SK-N-SH treated with all-trans-retinoic acid at 6 μM for 48 hours (cell line): Measurements from ENCODE around the gene RCOR1.

Source experiments
- ATAC-seq: fragments of 200-7000 bp; cut with Tn5 transposase; 3 replicates; pipeline ENCODE4 v1.9.1; 2020; ENCODE audit warnings: mild to moderate bottlenecking, moderate library complexity
- ARNTL ChIP-seq: fragments of 450-650 bp; formaldehyde crosslinking; IDR thresholded peaks from 2 replicates; pipeline ENCODE4 v1.5.0; 2020; ENCODE audit warnings: low read depth, mild to moderate bottlenecking, moderate library complexity, borderline replicate concordance
- BACH2 ChIP-seq: fragments of 250-450 bp; sonication (Bioruptor Pico); IDR thresholded peaks from 2 replicates; pipeline ENCODE4 v1.9.0; 2021; ENCODE audit warnings: mild to moderate bottlenecking, borderline replicate concordance
- CREB5 ChIP-seq: fragments of 250-450 bp; sonication (Bioruptor Pico); IDR thresholded peaks from 2 replicates; pipeline ENCODE4 v1.5.1; 2020; ENCODE audit warnings: low read depth, mild to moderate bottlenecking, moderate library complexity
- CSDC2 ChIP-seq: fragments of 250-450 bp; sonication (Bioruptor Pico); IDR thresholded peaks from 2 replicates; pipeline ENCODE4 v1.5.0; 2020; ENCODE audit warnings: mild to moderate bottlenecking, moderate library complexity
- CSRNP3 ChIP-seq: fragments of 250-450 bp; sonication (Bioruptor Pico); IDR thresholded peaks from 2 replicates; pipeline ENCODE4 v1.5.1; 2021; ENCODE audit warnings: mild to moderate bottlenecking, moderate library complexity
- ESRRG ChIP-seq: fragments of 250-450 bp; sonication (Bioruptor Pico); IDR thresholded peaks from 2 replicates; pipeline ENCODE4 v1.6.1; 2021; ENCODE audit warnings: mild to moderate bottlenecking
- GLIS3 ChIP-seq: fragments of 250-450 bp; sonication (Bioruptor Pico); IDR thresholded peaks from 2 replicates; pipeline ENCODE4 v1.5.0; 2020; ENCODE audit warnings: mild to moderate bottlenecking, moderate library complexity
- ISL1 ChIP-seq: fragments of 250-450 bp; sonication (Bioruptor Pico); IDR thresholded peaks from 2 replicates; pipeline ENCODE4 v2.1.2; 2022; ENCODE audit warnings: mild to moderate bottlenecking, moderate library complexity
- OSR1 ChIP-seq: fragments of 250-450 bp; sonication (Bioruptor Pico); IDR thresholded peaks from 2 replicates; pipeline ENCODE4 v1.8.0; 2022; ENCODE audit warnings: moderate library complexity, mild to moderate bottlenecking, inconsistent platforms
- PATZ1 ChIP-seq: fragments of 250-450 bp; sonication (Bioruptor Pico); IDR thresholded peaks from 2 replicates; pipeline ENCODE4 v1.8.0; 2020; ENCODE audit warnings: mild to moderate bottlenecking, moderate library complexity, borderline replicate concordance
- POU6F1 ChIP-seq: fragments of 250-450 bp; sonication (Bioruptor Pico); IDR thresholded peaks from 2 replicates; pipeline ENCODE4 v1.8.0; 2021; ENCODE audit warnings: low read depth, mild to moderate bottlenecking, moderate library complexity, borderline replicate concordance
- PPARA ChIP-seq: fragments of 250-450 bp; sonication (Bioruptor Pico); IDR thresholded peaks from 2 replicates; pipeline ENCODE4 v1.5.0; 2020; ENCODE audit warnings: mild to moderate bottlenecking, borderline replicate concordance
- RARB ChIP-seq: fragments of 250-450 bp; sonication (Bioruptor Pico); IDR thresholded peaks from 2 replicates; pipeline ENCODE4 v1.8.0; 2021; ENCODE audit warnings: mild to moderate bottlenecking, moderate library complexity
- SNAI2 ChIP-seq: fragments of 250-450 bp; sonication (Bioruptor Pico); IDR thresholded peaks from 2 replicates; pipeline ENCODE4 v1.5.0; 2020; ENCODE audit warnings: mild to moderate bottlenecking, moderate library complexity
- TCF4 ChIP-seq: fragments of 250-450 bp; sonication (Bioruptor Pico); IDR thresholded peaks from 2 replicates; pipeline ENCODE4 v1.8.0; 2021; ENCODE audit warnings: mild to moderate bottlenecking, moderate library complexity, borderline replicate concordance
- TOX ChIP-seq: fragments of 250-450 bp; sonication (Bioruptor Pico); IDR thresholded peaks from 2 replicates; pipeline ENCODE4 v1.8.0; 2021; ENCODE audit warnings: mild to moderate bottlenecking, moderate library complexity, borderline replicate concordance
- TSHZ2 ChIP-seq: fragments of 250-450 bp; sonication (Bioruptor Pico); IDR thresholded peaks from 2 replicates; pipeline ENCODE4 v1.5.0; 2020; ENCODE audit warnings: mild to moderate bottlenecking, moderate library complexity
- ZC3H10 ChIP-seq: fragments of 250-450 bp; sonication (Bioruptor Pico); IDR thresholded peaks from 2 replicates; pipeline ENCODE4 v1.5.1; 2021; ENCODE audit warnings: mild to moderate bottlenecking, moderate library complexity
- ZFP3 ChIP-seq: fragments of 250-450 bp; sonication (Bioruptor Pico); IDR thresholded peaks from 2 replicates; pipeline ENCODE4 v1.5.0; 2020; ENCODE audit warnings: mild to moderate bottlenecking, moderate library complexity
- ZFP30 ChIP-seq: fragments of 450-650 bp; formaldehyde crosslinking; IDR thresholded peaks from 2 replicates; pipeline ENCODE4 v1.5.0; 2022; ENCODE audit warnings: mild to moderate bottlenecking, moderate library complexity
- ZNF565 ChIP-seq: fragments of 450-650 bp; formaldehyde crosslinking; conservative IDR thresholded peaks from 2 replicates; pipeline ENCODE4 v1.5.0; 2020; ENCODE audit warnings: low read depth, mild to moderate bottlenecking, moderate library complexity
- ZNF70 ChIP-seq: fragments of 450-650 bp; formaldehyde crosslinking; IDR thresholded peaks from 2 replicates; pipeline ENCODE4 v1.5.0; 2020; ENCODE audit warnings: mild to moderate bottlenecking, moderate library complexity
- ZNF8 ChIP-seq: fragments of 450-650 bp; formaldehyde crosslinking; IDR thresholded peaks from 2 replicates; pipeline ENCODE4 v1.5.0; 2020; ENCODE audit warnings: mild to moderate bottlenecking, moderate library complexity

Gene RCOR1

GRCh38 chr14:102717276-102717675 lies 124.8 kb downstream of the RCOR1 start (continued):
- TF ChIP-seq CREB5 (CRISPR knock-in tag) = no peak
- TF ChIP-seq ISL1 (CRISPR knock-in tag) = no peak
- TF ChIP-seq GLIS3 (CRISPR knock-in tag) = no peak
- no peak for TF ChIP-seq ESRRG (CRISPR knock-in tag)
- TF ChIP-seq ZNF565 (CRISPR knock-in tag) = no peak
- no peak for TF ChIP-seq TCF4
- no peak for TF ChIP-seq OSR1 (CRISPR knock-in tag)
- no peak for TF ChIP-seq TSHZ2
- TF ChIP-seq CSDC2 (CRISPR knock-in tag) = no peak

- no peak for ATAC-seq
- TF ChIP-seq SNAI2 = no peak
- TF ChIP-seq POU6F1 = no peak
- TF ChIP-seq ESRRG (CRISPR knock-in tag) = no peak
- TF ChIP-seq ZFP30 (CRISPR knock-in tag) = no peak
- no peak for TF ChIP-seq ZNF70 (CRISPR knock-in tag)
- TF ChIP-seq TOX (CRISPR knock-in tag) = no peak
- TF ChIP-seq GLIS3 (CRISPR knock-in tag) = no peak
- TF ChIP-seq ARNTL (CRISPR knock-in tag) = no peak
- no peak for TF ChIP-seq ISL1 (CRISPR knock-in tag)
- TF ChIP-seq ZNF565 (CRISPR knock-in tag) = no peak
- no peak for TF ChIP-seq OSR1 (CRISPR knock-in tag)
- no peak for TF ChIP-seq RARB
- TF ChIP-seq ZNF8 = no peak
- TF ChIP-seq BACH2 (CRISPR knock-in tag) = no peak
- no peak for TF ChIP-seq ZC3H10 (CRISPR knock-in tag)
- no peak for TF ChIP-seq ZFP3 (CRISPR knock-in tag)
- no peak for TF ChIP-seq CSRNP3 (CRISPR knock-in tag)
- no peak for TF ChIP-seq PATZ1 (CRISPR knock-in tag)
- no peak for TF ChIP-seq PPARA (CRISPR knock-in tag)
- TF ChIP-seq CREB5 (CRISPR knock-in tag) = no peak
Measured at GRCh38 chr14:102722646-102723045, 130.2 kb downstream of the RCOR1 start.
